H54 (cell line): ENCODE results near the gene NOS1.
"Not testable (repeated sequence)": the region's sequence is repeated elsewhere in the genome, so short reads cannot be mapped to it uniquely, and the experiment has no call there.

ENCODE experiments used
- DNase-seq: peaks from one replicate; pipeline ENCODE4 v3.0.0; 2011; ENCODE audit warnings: low spot score, mixed read lengths; ENCODE audit not compliant: insufficient read length
- FAIRE-seq: peaks from 3 replicates; lab custom pipeline; 2011; peaks lifted over from hg19 to GRCh38; lab: Jason Lieb, UNC
- POLR2A ChIP-seq: IDR thresholded peaks from 2 replicates; pipeline ENCODE4 v1.6.1; 2011; ENCODE audit warnings: low read depth, mild to moderate bottlenecking, low read length

NOS1 gene

GRCh38 chr12:117192057-117192456 is 169.4 kb downstream of the NOS1 start:
- no peak for TF ChIP-seq POLR2A
- DNase-seq, result no peak
- FAIRE-seq, result no peak

- peak; percentile 83 for DNase-seq
- no peak for FAIRE-seq
- TF ChIP-seq POLR2A, result peak; percentile 92
Measured at GRCh38 chr12:117190210-117190781, 171.1 kb downstream of the NOS1 start, which contains the start of gene FBXO21. Gene FBXO21 (minus strand): TSS chr12:117190470. CDS start chr12:117190456, 14 bp downstream.

GRCh38 chr12:117189725-117190209 is 171.7 kb downstream of the NOS1 start:
- TF ChIP-seq POLR2A, result no peak
- DNase-seq (peak; percentile 55), FAIRE-seq (no peak)

GRCh38 chr12:117188961-117189724 is 172.3 kb downstream of the NOS1 start:
- DNase-seq (no peak), FAIRE-seq (no peak)
- no peak for TF ChIP-seq POLR2A

GRCh38 chr12:117188121-117188665 is 173.2 kb downstream of the NOS1 start:
- no peak for DNase-seq
- TF ChIP-seq POLR2A, result no peak
- FAIRE-seq, result no peak

- no peak for FAIRE-seq
- no peak for TF ChIP-seq POLR2A
- no peak for DNase-seq
Measured at GRCh38 chr12:117187421-117187820, 174.0 kb downstream of the NOS1 start.

GRCh38 chr12:117182866-117183265 is 178.6 kb downstream of the NOS1 start:
- DNase-seq (no peak), FAIRE-seq (no peak)
- no peak for TF ChIP-seq POLR2A

- not testable (repeated sequence) for DNase-seq, FAIRE-seq
Measured at GRCh38 chr12:117181468-117181843, 180.0 kb downstream of the NOS1 start.

GRCh38 chr12:117180758-117181467 is 180.5 kb downstream of the NOS1 start:
- DNase-seq (no peak), FAIRE-seq (no peak)
- TF ChIP-seq POLR2A, result no peak

GRCh38 chr12:117178745-117179144 is 182.7 kb downstream of the NOS1 start:
- no peak for FAIRE-seq

GRCh38 chr12:117178301-117178700 is 183.1 kb downstream of the NOS1 start:
- FAIRE-seq (no peak), DNase-seq (no peak)
- TF ChIP-seq POLR2A, result no peak

More at GRCh38 chr12:117178745-117179144, 182.7 kb downstream of the NOS1 start:
- DNase-seq, result no peak
- no peak for TF ChIP-seq POLR2A

- TF ChIP-seq POLR2A, result no peak
- FAIRE-seq (no peak), DNase-seq (no peak)
Measured at GRCh38 chr12:117172168-117172567, 189.3 kb downstream of the NOS1 start.

GRCh38 chr12:117171499-117172162 is 189.8 kb downstream of the NOS1 start:
- FAIRE-seq (no peak), DNase-seq (no peak)
- TF ChIP-seq POLR2A, result no peak
